Epithelial cell of proximal tubule (primary cell): ENCODE measurements around the gene FHL2. TPM values are rescaled to one million over a fixed set of nuclear protein-coding genes. Genes with fewer than 3 reads are reported as not detected.

Experiments used
- DNase-seq: peaks from one replicate; pipeline ENCODE4 v3.0.0-alpha.2; 2011; ENCODE audit warnings: low read depth
- H3K4me3 ChIP-seq: 2 replicates; pipeline ENCODE4 v1.5.1; 2011; ENCODE audit warnings: low read depth, mild to moderate bottlenecking, low read length
- total RNA-seq: library from RNA; depleted of rRNA; stranded (reverse); fragments of >200 nt; gene quantifications from 2 replicates; pipeline ENCODE4 v1.2.3, GENCODE V29; 2015
- TF ChIP-seq, protein P1 (sequence below): conservative IDR thresholded peaks from 2 replicates; pipeline ENCODE4 v1.5.1; 2012; ENCODE audit warnings: low read depth, mild to moderate bottlenecking, low read length

FHL2 gene
- total RNA-seq, 1 donor from 2014 or later: 237 TPM

DNA sequence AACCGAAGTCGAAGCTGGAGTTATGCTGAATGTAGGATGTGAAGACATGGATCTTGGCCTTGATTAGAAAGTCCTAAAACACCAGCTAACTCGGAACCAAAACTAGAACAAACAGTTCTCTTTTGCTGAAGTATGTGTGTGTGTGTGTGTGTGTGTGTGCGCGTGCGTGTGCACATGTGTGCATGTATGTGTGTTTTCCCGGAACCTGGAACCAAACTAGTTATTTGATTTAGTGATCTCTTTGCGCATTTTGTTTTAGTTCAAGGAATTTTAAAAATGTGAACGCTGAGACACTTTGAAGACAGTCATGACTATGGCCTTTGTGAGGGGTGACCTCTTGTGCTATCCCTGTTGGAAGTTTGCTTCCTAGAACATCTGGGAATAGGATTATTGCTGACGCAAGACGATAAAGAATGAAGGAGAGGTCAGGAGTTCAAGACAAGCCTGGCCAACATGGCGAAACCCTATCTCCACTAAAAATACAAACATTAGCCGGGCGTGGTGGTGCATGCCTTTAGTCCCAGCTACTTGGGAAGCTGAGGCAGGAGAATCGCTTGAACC lies 23.8 kb downstream of the FHL2 start:
- TF ChIP-seq, protein P1, sequence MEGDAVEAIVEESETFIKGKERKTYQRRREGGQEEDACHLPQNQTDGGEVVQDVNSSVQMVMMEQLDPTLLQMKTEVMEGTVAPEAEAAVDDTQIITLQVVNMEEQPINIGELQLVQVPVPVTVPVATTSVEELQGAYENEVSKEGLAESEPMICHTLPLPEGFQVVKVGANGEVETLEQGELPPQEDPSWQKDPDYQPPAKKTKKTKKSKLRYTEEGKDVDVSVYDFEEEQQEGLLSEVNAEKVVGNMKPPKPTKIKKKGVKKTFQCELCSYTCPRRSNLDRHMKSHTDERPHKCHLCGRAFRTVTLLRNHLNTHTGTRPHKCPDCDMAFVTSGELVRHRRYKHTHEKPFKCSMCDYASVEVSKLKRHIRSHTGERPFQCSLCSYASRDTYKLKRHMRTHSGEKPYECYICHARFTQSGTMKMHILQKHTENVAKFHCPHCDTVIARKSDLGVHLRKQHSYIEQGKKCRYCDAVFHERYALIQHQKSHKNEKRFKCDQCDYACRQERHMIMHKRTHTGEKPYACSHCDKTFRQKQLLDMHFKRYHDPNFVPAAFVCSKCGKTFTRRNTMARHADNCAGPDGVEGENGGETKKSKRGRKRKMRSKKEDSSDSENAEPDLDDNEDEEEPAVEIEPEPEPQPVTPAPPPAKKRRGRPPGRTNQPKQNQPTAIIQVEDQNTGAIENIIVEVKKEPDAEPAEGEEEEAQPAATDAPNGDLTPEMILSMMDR: no peak
- DNase-seq: no peak
- no peak overlapping the region for H3K4me3 ChIP-seq

DNA sequence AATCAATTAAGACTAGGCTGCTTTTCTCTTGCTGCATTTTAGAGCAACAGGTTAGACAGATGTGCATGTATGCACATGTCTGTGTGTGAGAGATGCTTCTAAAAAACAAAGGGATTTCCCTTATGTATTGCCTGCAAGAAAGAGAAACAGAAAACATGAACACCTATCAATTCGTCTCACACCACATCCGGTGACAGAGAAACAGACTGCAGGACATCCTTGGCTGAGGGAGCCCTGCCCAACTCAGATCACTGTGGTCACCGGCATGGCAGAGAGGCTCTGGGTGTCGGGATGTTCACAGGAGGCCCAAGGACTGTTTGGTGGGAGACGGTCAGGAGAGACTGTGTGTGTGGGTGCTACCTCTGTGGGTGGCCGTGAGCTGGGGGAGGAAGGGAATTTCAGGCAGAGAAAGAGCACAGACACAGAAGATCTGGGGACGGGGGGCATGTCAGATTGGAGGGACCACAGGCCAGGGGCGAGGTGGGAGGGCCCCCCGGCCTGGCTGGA lies 24.9 kb downstream of the FHL2 start:
- no peak overlapping the region for H3K4me3 ChIP-seq
- TF ChIP-seq, protein P1: no peak
- no peak for DNase-seq

DNA sequence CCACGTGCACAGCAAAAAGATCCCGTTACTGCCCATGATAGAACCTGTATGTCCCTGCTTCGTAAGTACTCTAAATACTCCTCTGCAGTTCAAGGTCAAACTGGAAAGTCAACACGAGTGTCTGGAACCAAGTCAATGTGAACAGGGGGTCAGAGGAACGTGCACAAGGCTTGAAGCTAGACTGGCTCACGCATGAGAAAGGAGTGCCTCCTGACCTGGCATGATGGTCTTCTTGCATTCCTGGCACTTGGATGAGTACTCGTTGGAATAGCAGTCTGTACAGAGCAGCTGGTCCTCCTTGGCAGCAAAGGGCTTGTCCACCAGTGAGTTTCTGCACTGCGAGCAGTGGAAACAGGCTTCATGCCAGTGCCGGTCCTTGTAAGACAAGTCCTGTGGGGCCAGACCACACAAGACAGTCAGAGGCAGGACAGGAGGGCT lies 25.5 kb downstream of the FHL2 start:
- H3K4me3 ChIP-seq: no peak overlapping the region
- TF ChIP-seq, protein P1: no peak
- DNase-seq: no peak

DNA sequence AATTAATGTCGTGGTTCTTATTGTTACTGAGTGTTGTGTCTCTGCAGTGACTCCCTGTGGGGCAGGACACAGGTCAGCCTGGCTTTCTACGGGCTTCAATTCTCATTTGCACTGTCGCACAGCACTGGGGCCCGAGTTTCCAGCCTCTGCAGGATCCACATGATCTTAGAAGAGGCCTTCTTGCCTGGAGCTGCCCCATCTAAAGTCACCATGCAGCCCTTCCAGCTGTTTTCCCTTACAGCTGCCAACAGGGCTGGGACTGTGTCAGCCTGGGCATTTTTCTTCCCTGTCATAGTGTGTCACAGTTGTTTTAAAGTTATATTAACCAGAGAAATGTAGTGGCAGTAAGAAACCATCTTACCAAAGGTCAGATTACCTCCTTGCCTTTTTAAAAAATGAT lies 27.0 kb downstream of the FHL2 start:
- no peak overlapping the region for H3K4me3 ChIP-seq
- DNase-seq: no peak
- TF ChIP-seq, protein P1: no peak

DNA sequence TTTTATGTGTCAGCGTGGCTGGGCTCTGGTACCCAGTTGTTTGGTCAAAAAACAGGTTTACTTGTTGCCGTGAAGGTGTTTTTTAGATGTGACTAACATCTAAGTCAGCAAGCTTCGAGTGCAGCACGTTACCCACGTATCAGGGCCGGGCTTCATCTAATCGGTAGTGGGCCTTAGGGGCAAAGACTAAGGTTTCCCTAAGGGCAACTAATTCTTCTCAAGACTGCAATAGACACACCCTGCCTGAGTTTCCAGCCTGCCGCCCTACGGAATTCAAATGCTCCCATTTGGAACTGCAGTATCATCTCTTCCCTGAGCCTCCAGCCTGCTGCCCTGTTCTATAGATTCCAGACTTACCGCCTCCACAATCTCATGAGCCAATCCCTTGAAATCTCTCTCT lies 27.7 kb downstream of the FHL2 start:
- DNase-seq: no peak
- H3K4me3 ChIP-seq: no peak overlapping the region
- TF ChIP-seq, protein P1: no peak

DNA sequence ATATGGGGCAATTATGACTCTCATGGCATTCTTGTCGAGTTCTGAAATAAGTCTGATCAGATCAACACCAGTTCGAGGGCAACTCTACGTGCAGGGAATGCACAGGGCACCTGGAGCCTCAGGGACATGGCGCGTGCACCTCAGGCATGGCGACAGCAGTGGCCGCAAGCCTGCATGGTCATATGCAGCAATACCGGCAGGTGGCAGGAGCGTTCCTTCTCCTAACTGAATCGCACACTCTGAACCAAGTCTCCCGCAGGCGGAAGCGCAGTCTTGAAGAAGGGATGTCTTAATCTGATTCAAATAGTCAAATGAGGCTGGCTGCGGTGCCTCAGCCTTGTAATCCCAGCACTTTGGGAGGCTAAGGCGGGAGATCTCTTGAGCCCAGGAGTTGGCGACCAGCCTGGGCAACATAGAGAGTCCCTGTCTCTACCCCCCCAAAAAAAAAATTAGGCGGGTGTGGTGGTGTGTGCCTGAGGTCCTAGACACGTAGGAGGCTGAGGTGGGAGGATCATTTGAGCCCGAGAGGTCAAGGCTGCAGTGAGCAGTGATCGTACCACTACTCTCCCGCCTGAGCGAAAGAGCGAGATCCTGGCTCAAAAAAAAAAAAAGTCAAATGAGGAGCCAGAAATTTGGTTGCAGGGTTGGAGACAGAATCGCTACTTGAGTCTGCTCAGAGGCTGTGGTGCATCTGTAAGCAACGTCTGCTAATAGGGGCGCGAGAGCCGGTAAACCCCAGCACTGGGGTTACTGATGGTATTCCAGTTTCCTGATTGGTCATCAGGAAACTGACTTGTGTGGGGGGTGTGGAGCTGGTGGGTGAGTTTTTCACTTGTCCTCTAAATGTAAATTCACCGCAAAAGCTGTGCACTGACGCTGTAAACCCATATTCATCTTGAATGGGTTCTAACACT lies 28.8 kb downstream of the FHL2 start:
- H3K4me3 ChIP-seq: no peak overlapping the region
- peak; percentile 27 for DNase-seq
- TF ChIP-seq, protein P1: peak; percentile 76
